ENCODE data around the gene HOXC13. TPM values are rescaled to one million over a fixed set of nuclear protein-coding genes. Genes with fewer than 3 reads are reported as not detected.

Gene HOXC13
- total RNA-seq, 1 donor from 2014 or later = not detected

- H3K9me3 Mint-ChIP-seq (ENCODE audit: low read depth) = peaks cover 4% of the 10 kb centered on the region
- no peak for DNase-seq (ENCODE audit: low spot score)
- H3K27me3 Mint-ChIP-seq (ENCODE audit: low read depth) = peaks cover 80% of the 10 kb centered on the region
- H3K4me3 Mint-ChIP-seq (ENCODE audit: unreplicated experiment) = no peak overlapping the region
- TF ChIP-seq, protein P1, sequence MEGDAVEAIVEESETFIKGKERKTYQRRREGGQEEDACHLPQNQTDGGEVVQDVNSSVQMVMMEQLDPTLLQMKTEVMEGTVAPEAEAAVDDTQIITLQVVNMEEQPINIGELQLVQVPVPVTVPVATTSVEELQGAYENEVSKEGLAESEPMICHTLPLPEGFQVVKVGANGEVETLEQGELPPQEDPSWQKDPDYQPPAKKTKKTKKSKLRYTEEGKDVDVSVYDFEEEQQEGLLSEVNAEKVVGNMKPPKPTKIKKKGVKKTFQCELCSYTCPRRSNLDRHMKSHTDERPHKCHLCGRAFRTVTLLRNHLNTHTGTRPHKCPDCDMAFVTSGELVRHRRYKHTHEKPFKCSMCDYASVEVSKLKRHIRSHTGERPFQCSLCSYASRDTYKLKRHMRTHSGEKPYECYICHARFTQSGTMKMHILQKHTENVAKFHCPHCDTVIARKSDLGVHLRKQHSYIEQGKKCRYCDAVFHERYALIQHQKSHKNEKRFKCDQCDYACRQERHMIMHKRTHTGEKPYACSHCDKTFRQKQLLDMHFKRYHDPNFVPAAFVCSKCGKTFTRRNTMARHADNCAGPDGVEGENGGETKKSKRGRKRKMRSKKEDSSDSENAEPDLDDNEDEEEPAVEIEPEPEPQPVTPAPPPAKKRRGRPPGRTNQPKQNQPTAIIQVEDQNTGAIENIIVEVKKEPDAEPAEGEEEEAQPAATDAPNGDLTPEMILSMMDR (IDR thresholded peaks at IDR 0.05) = no peak
- H3K4me1 Mint-ChIP-seq (ENCODE audit: low read depth) = no peaks in the 10 kb centered on the region
- no peak overlapping the region for H3K27ac Mint-ChIP-seq (ENCODE audit: unreplicated experiment)
- no peaks in the 10 kb centered on the region for H3K36me3 Mint-ChIP-seq (ENCODE audit: low read depth)
Observed at GRCh38 chr12:53928054-53928835, 10.4 kb upstream of the HOXC13 start.

DNA sequence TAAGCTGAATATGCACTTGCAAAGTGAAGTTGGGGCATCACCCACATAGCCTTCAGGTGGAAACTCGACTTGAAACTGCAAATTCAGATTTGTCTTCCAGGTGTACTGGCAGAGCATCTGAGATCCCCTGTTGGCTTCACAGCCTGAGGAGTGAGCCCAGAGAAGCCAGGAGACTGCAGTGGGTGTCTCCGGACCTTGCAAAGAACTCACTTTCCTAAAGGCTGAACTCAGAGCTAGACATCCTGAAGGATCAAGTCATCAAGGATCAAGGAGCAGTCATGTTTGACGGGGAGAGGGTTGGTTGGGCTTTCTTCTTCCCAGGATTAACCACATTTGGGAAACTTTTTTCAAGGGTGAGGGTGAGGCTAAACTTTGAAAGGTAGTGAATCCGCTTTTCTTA is 9.1 kb upstream of the HOXC13 start:
- H3K36me3 Mint-ChIP-seq (ENCODE audit: low read depth) = no peaks in the 10 kb centered on the region
- TF ChIP-seq, protein P1 (IDR thresholded peaks at IDR 0.05) = no peak
- no peak for DNase-seq (ENCODE audit: low spot score)
- no peak overlapping the region for H3K27ac Mint-ChIP-seq (ENCODE audit: unreplicated experiment)
- no peaks in the 10 kb centered on the region for H3K4me1 Mint-ChIP-seq (ENCODE audit: low read depth)
- peaks cover 86% of the 10 kb centered on the region for H3K27me3 Mint-ChIP-seq (ENCODE audit: low read depth)
- no peak overlapping the region for H3K4me3 Mint-ChIP-seq (ENCODE audit: unreplicated experiment)
- H3K9me3 Mint-ChIP-seq (ENCODE audit: low read depth) = peaks cover 4% of the 10 kb centered on the region

GRCh38 chr12:53930591-53931255 is 7.9 kb upstream of the HOXC13 start:
- Mint-ChIP-seq H3K36me3 (ENCODE audit: low read depth) (no peaks in the 10 kb centered on the region), H3K27ac (ENCODE audit: unreplicated experiment) (no peak overlapping the region), H3K27me3 (ENCODE audit: low read depth) (peaks cover 91% of the 10 kb centered on the region), H3K4me1 (ENCODE audit: low read depth) (peaks cover 5% of the 10 kb centered on the region), H3K9me3 (ENCODE audit: low read depth) (peaks cover 4% of the 10 kb centered on the region), H3K4me3 (ENCODE audit: unreplicated experiment) (no peak overlapping the region)
- TF ChIP-seq, protein P1 (IDR thresholded peaks at IDR 0.05) = no peak
- no peak for DNase-seq (ENCODE audit: low spot score)

DNA sequence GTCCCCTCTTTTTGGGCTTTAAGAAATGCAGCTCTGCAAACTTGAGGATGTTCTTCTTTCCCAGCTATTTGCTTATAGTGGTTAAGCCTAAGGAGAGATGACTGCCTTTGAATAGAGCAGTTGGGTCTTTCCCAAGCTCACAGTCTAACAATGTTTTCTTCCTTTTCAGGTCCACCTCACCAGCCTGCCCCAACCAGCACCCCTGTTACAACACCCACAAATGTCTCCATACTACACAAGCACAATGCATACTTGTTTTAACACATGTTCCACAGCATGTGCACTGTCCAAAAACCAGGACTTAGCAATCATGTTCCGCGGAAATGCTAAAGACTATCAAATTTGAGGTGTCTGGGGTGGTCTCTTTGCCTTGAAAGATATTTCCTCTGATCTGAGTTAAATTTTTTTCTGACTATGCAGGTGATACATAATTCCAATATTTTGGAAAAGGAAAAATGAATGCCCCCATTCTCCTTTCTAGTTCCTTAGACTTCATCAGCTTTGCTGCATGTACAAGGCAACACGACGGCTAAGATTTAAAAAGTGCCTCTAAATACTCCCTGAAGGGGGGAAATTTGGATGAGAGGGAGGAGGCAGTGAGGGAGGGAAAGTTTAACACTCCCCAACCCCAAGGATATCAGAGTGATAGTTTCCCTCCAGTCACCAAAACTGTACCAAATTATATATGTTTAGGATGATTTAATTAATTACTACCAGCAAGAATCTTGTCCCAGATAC is 6.6 kb upstream of the HOXC13 start:
- Mint-ChIP-seq H3K27me3 (ENCODE audit: low read depth) (peaks cover 92% of the 10 kb centered on the region), H3K36me3 (ENCODE audit: low read depth) (no peaks in the 10 kb centered on the region), H3K4me3 (ENCODE audit: unreplicated experiment) (no peak overlapping the region), H3K27ac (ENCODE audit: unreplicated experiment) (no peak overlapping the region), H3K9me3 (ENCODE audit: low read depth) (peaks cover 4% of the 10 kb centered on the region), H3K4me1 (ENCODE audit: low read depth) (peaks cover 6% of the 10 kb centered on the region)
- TF ChIP-seq, protein P1 (IDR thresholded peaks at IDR 0.05) = no peak
- DNase-seq (ENCODE audit: low spot score) = no peak

- Mint-ChIP-seq H3K27ac (ENCODE audit: unreplicated experiment) (no peak overlapping the region), H3K36me3 (ENCODE audit: low read depth) (no peaks in the 10 kb centered on the region), H3K4me3 (ENCODE audit: unreplicated experiment) (no peak overlapping the region), H3K9me3 (ENCODE audit: low read depth) (peaks cover 4% of the 10 kb centered on the region), H3K4me1 (ENCODE audit: low read depth) (peaks cover 6% of the 10 kb centered on the region), H3K27me3 (ENCODE audit: low read depth) (peaks cover 90% of the 10 kb centered on the region)
- no peak for DNase-seq (ENCODE audit: low spot score)
- TF ChIP-seq, protein P1 (IDR thresholded peaks at IDR 0.05) = no peak
Observed at GRCh38 chr12:53932915-53933314, 5.7 kb upstream of the HOXC13 start.

Measured in chondrocyte (in vitro differentiated cells).